ENCODE results near the gene FAM53A. TPM values are rescaled to one million over a fixed set of nuclear protein-coding genes. Genes with fewer than 3 reads are reported as not detected.

FAM53A gene
- total and polyA plus RNA-seq, 8 donors = 1.5 to 4.3 (median 2.3) TPM

DNA sequence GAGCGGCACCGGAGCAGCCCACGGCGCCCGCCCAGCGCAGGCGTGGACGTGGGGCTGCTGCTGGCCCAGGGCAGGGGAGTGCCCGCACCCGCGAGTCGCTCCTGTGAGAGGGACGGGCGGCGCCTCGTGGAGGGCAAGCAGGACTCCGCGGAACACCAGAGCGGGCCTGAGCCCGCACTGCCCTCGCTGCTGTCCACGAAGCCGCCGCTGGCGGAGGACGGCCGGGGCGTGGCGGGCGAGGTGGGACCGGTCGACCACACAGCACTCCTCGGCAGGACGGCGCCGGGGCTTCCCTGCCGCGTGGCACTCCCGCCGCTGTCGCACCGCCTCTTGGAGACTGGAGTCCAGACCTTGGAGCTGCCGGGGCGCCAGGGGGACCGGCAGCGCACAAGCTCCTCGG is 29.0 kb downstream of the FAM53A start:
- H3K4me1 ChIP-seq = no peaks in the 10 kb centered on the region
- intact Hi-C loops (cut with DNase I) = no loop called here
- H3K36me3 ChIP-seq = peaks cover 0 to 8% of the 10 kb centered on the region in 2 donors
- ATAC-seq = no peak
- no peak overlapping the region for H3K4me3 ChIP-seq
- TF ChIP-seq, protein P1, sequence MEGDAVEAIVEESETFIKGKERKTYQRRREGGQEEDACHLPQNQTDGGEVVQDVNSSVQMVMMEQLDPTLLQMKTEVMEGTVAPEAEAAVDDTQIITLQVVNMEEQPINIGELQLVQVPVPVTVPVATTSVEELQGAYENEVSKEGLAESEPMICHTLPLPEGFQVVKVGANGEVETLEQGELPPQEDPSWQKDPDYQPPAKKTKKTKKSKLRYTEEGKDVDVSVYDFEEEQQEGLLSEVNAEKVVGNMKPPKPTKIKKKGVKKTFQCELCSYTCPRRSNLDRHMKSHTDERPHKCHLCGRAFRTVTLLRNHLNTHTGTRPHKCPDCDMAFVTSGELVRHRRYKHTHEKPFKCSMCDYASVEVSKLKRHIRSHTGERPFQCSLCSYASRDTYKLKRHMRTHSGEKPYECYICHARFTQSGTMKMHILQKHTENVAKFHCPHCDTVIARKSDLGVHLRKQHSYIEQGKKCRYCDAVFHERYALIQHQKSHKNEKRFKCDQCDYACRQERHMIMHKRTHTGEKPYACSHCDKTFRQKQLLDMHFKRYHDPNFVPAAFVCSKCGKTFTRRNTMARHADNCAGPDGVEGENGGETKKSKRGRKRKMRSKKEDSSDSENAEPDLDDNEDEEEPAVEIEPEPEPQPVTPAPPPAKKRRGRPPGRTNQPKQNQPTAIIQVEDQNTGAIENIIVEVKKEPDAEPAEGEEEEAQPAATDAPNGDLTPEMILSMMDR (IDR thresholded peaks at IDR 0.05) = no peak
- DNase-seq = no peak
- H3K27me3 ChIP-seq = no peaks in the 10 kb centered on the region
- no peak overlapping the region for H3K27ac ChIP-seq
- H3K9me3 ChIP-seq = no peaks in the 10 kb centered on the region

GRCh38 chr4:1654216-1654955 is 29.7 kb downstream of the FAM53A start:
- intact Hi-C loops (cut with DNase I) = no loop called here
- Histone ChIP-seq H3K4me1 (no peaks in the 10 kb centered on the region), H3K4me3 (no peak overlapping the region), H3K27me3 (no peaks in the 10 kb centered on the region), H3K36me3 (peaks cover 0 to 8% of the 10 kb centered on the region in 2 donors), H3K27ac (no peak overlapping the region), H3K9me3 (no peaks in the 10 kb centered on the region)
- TF ChIP-seq, protein P1 (IDR thresholded peaks at IDR 0.05) = no peak
- DNase-seq (no peak), ATAC-seq (no peak)

GRCh38 chr4:1653776-1654175 is 30.3 kb downstream of the FAM53A start:
- H3K27ac ChIP-seq = no peak overlapping the region
- H3K9me3 ChIP-seq = no peaks in the 10 kb centered on the region
- H3K27me3 ChIP-seq = no peaks in the 10 kb centered on the region
- H3K4me3 ChIP-seq = no peak overlapping the region
- DNase-seq (no peak), ATAC-seq (no peak)
- no peaks in the 10 kb centered on the region for H3K4me1 ChIP-seq
- H3K36me3 ChIP-seq = peaks cover 0 to 8% of the 10 kb centered on the region in 2 donors
- TF ChIP-seq, protein P1 (IDR thresholded peaks at IDR 0.05) = no peak
- intact Hi-C loops (cut with DNase I) = no loop called here

- Histone ChIP-seq H3K27ac (no peak overlapping the region), H3K27me3 (no peaks in the 10 kb centered on the region), H3K4me3 (no peak overlapping the region), H3K36me3 (peaks cover 0 to 8% of the 10 kb centered on the region in 2 donors), H3K4me1 (no peaks in the 10 kb centered on the region), H3K9me3 (no peaks in the 10 kb centered on the region)
- intact Hi-C loops (cut with DNase I) = no loop called here
- DNase-seq = peak in 1 of 4 donors; percentile 45
- TF ChIP-seq, protein P1 (IDR thresholded peaks at IDR 0.05) = no peak
- no peak for ATAC-seq
Observed at GRCh38 chr4:1652088-1652487, 32.0 kb downstream of the FAM53A start.

DNA sequence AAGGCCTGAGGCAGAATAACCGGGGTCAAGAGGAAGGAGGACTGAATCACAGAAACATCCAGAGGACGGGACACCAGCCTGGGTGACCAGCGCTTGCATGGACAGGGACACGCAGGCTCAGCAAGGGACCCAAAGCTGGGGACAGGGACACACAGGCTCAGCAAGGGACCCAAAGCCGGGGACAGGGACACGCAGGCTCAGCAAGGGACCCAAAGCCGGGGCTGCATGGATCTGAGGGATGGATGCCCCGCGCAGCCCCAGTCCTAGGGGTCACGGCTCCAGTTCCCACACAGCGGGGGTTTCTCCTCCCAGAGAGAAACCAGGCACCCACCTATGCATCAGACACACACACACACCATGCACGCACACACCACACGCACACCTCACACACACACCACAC is 32.5 kb downstream of the FAM53A start:
- TF ChIP-seq, protein P1 (IDR thresholded peaks at IDR 0.05) = no peak
- Histone ChIP-seq H3K27ac (no peak overlapping the region), H3K4me3 (no peak overlapping the region), H3K4me1 (no peaks in the 10 kb centered on the region), H3K9me3 (no peaks in the 10 kb centered on the region), H3K36me3 (peaks cover 0 to 8% of the 10 kb centered on the region in 2 donors), H3K27me3 (no peaks in the 10 kb centered on the region)
- ATAC-seq (no peak), DNase-seq (peak in 1 of 4 donors; percentile 49)
- intact Hi-C loops (cut with DNase I) = no loop called here

Data from left lung (tissue), 10 donors.